Activated CD4-positive, alpha-beta T cell treated with anti-CD3 and anti-CD28 coated beads for 48 hours (primary cell): Measurements from ENCODE around the gene MLST8.

Experiments
- DNase-seq: peaks from one replicate; pipeline ENCODE4 v3.0.0-alpha.2; 2020

The MLST8 gene

GRCh38 chr16:2173916-2174315 is 31.3 kb upstream of the MLST8 start:
- no peak for DNase-seq

GRCh38 chr16:2174396-2175131 is 30.7 kb upstream of the MLST8 start:
- DNase-seq, result no peak

GRCh38 chr16:2175454-2175853 is 29.8 kb upstream of the MLST8 start:
- DNase-seq, result no peak

GRCh38 chr16:2176047-2176446 is 29.2 kb upstream of the MLST8 start:
- no peak for DNase-seq

- DNase-seq, result no peak
Observed at GRCh38 chr16:2177101-2177500, 28.2 kb upstream of the MLST8 start.

GRCh38 chr16:2177561-2177960 is 27.7 kb upstream of the MLST8 start:
- DNase-seq, result no peak

- peak; percentile 64 for DNase-seq
Observed at GRCh38 chr16:2178321-2179106, 26.7 kb upstream of the MLST8 start.

GRCh38 chr16:2179107-2179501 is 26.1 kb upstream of the MLST8 start:
- no peak for DNase-seq

- no peak for DNase-seq
Observed at GRCh38 chr16:2179576-2179975, 25.7 kb upstream of the MLST8 start.

GRCh38 chr16:2180461-2180860 is 24.8 kb upstream of the MLST8 start:
- DNase-seq, result no peak

GRCh38 chr16:2180962-2181923 is 24.0 kb upstream of the MLST8 start:
- DNase-seq, result no peak

- DNase-seq, result no peak
Observed at GRCh38 chr16:2181952-2182351, 23.3 kb upstream of the MLST8 start.

- DNase-seq, result no peak
Observed at GRCh38 chr16:2183671-2184070, 21.6 kb upstream of the MLST8 start.

GRCh38 chr16:2184346-2184745 is 20.9 kb upstream of the MLST8 start:
- no peak for DNase-seq

GRCh38 chr16:2184962-2185361 is 20.3 kb upstream of the MLST8 start:
- no peak for DNase-seq

- DNase-seq, result no peak
Observed at GRCh38 chr16:2186064-2186463, 19.2 kb upstream of the MLST8 start.

- DNase-seq, result no peak
Observed at GRCh38 chr16:2186505-2186904, 18.7 kb upstream of the MLST8 start.

- no peak for DNase-seq
Observed at GRCh38 chr16:2187212-2187611, 18.0 kb upstream of the MLST8 start.

- no peak for DNase-seq
Observed at GRCh38 chr16:2188395-2188794, 16.9 kb upstream of the MLST8 start.

GRCh38 chr16:2189252-2189893 is 15.9 kb upstream of the MLST8 start:
- no peak for DNase-seq

GRCh38 chr16:2190002-2190658 is 15.1 kb upstream of the MLST8 start:
- DNase-seq, result no peak
